DND-41 (cell line): Measurements from ENCODE around the gene SCTR.

Source experiments
- EZH2 ChIP-seq: IDR thresholded peaks from 3 replicates; pipeline ENCODE4 v1.6.1; 2012; ENCODE audit warnings: borderline replicate concordance, low read depth, mild to moderate bottlenecking, moderate library complexity, low read length, inconsistent platforms; ENCODE audit not compliant: severe bottlenecking
- TF ChIP-seq, protein P1 (sequence below): IDR thresholded peaks from 2 replicates; pipeline ENCODE4 v1.5.1; 2012; ENCODE audit warnings: borderline replicate concordance, low read length, moderate library complexity, mild to moderate bottlenecking; ENCODE audit not compliant: poor library complexity, severe bottlenecking; ENCODE audit errors: extremely low read depth

DNA sequence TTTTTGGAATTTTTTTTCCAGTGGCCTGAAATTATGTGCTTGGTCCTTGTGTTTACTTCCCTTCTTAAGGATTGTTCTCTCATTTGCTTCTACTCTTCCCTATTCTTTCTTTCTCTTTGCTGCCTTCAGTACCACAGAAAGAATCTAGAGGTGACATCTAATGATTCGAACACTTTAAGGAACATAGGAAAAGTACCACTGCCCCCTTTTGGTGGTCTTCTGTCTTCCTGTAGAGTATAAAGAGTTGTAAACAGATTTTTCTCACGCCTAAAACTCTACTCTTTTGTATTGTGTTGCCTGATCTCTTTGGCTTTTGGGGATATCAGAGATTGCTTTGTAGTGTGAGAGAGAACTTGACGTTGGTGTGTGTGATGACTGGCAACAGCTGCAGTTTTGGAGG is 7.0 kb upstream of the SCTR start:
- TF ChIP-seq, protein P1, sequence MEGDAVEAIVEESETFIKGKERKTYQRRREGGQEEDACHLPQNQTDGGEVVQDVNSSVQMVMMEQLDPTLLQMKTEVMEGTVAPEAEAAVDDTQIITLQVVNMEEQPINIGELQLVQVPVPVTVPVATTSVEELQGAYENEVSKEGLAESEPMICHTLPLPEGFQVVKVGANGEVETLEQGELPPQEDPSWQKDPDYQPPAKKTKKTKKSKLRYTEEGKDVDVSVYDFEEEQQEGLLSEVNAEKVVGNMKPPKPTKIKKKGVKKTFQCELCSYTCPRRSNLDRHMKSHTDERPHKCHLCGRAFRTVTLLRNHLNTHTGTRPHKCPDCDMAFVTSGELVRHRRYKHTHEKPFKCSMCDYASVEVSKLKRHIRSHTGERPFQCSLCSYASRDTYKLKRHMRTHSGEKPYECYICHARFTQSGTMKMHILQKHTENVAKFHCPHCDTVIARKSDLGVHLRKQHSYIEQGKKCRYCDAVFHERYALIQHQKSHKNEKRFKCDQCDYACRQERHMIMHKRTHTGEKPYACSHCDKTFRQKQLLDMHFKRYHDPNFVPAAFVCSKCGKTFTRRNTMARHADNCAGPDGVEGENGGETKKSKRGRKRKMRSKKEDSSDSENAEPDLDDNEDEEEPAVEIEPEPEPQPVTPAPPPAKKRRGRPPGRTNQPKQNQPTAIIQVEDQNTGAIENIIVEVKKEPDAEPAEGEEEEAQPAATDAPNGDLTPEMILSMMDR = peak; percentile 38
- TF ChIP-seq EZH2 = no peak
